Pons (tissue), 1 donor: ENCODE measurements around the gene RAPGEF3.

Experiments used
- DNase-seq: peaks from one replicate; pipeline ENCODE4 v3.0.0-alpha.2; 2016; ENCODE audit warnings: low spot score

RAPGEF3 gene, protein sequence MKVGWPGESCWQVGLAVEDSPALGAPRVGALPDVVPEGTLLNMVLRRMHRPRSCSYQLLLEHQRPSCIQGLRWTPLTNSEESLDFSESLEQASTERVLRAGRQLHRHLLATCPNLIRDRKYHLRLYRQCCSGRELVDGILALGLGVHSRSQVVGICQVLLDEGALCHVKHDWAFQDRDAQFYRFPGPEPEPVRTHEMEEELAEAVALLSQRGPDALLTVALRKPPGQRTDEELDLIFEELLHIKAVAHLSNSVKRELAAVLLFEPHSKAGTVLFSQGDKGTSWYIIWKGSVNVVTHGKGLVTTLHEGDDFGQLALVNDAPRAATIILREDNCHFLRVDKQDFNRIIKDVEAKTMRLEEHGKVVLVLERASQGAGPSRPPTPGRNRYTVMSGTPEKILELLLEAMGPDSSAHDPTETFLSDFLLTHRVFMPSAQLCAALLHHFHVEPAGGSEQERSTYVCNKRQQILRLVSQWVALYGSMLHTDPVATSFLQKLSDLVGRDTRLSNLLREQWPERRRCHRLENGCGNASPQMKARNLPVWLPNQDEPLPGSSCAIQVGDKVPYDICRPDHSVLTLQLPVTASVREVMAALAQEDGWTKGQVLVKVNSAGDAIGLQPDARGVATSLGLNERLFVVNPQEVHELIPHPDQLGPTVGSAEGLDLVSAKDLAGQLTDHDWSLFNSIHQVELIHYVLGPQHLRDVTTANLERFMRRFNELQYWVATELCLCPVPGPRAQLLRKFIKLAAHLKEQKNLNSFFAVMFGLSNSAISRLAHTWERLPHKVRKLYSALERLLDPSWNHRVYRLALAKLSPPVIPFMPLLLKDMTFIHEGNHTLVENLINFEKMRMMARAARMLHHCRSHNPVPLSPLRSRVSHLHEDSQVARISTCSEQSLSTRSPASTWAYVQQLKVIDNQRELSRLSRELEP

DNA sequence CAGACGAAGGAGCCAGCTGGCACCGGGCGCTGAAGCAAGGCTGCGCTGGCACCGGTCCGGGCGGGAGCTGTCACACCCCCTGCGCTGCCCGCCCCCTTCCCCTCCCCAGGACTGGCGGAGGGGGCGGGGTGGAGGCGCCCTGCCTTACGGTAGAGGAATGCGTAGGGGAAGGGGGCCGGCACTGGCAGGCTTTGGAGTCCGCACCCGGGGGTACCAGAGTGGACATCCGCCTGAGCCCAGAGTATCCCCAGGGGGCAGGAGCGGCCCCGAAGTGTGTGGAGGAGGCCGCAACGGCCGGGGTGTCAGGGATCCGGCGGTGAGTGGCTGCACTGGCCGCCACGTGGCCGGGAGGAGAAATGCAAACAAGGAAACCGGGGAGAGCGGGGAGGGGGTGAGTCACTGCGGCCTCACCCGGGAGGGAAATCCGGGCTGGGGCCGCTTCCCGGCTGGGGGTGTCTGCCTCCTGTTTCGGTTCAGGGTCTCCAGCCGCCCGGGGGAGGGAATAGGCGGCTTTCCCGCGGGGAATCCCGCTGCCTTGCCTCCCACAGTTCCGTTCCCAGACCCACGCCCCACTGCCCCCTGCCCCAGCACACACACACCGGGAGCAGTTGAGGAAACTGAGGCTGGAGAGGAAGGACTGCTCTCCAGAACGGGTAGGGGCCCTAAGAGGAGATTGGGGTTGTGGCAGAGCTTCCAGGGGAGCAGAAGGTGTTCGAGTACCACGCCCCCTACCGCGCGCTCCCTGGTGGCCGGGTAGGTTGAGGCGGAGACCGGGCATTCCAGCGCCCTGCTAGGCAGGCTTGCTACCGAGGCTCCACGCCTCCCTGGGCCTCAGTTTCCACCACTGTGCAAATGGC, at the start of gene RAPGEF3:
RAPGEF3 (minus strand) TSS at position 47 of the 857 bp plus-strand sequence. CDS start 324 bp downstream, outside the sequence.
- DNase-seq: peak; percentile 88

- no peak for DNase-seq
Measured at GRCh38 chr12:47808050-47808449, 49.4 kb upstream of the RAPGEF3 start.

DNA sequence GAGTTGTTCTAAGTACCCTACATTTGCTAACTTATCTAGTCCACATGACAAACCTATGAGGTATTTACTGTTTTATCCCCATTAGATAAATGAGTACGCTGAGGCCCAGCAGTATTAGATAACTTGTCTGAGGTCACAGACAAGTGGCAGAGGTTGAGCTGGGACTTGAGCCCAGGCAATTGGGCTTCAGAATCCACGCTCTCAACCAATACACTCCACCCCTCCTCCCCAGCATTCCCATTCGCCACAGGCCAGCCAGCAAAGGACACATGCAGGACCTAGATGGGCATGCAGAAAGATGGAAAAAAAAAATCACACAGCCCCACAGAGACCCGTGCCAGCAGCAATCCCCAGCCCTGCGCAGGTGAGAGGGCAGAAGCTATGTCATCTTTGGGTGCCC, 48.7 kb upstream of the RAPGEF3 start:
- no peak for DNase-seq

GRCh38 chr12:47805417-47805816, 46.7 kb upstream of the RAPGEF3 start:
- no peak for DNase-seq

GRCh38 chr12:47804171-47804570, 45.5 kb upstream of the RAPGEF3 start:
- DNase-seq: no peak

DNA sequence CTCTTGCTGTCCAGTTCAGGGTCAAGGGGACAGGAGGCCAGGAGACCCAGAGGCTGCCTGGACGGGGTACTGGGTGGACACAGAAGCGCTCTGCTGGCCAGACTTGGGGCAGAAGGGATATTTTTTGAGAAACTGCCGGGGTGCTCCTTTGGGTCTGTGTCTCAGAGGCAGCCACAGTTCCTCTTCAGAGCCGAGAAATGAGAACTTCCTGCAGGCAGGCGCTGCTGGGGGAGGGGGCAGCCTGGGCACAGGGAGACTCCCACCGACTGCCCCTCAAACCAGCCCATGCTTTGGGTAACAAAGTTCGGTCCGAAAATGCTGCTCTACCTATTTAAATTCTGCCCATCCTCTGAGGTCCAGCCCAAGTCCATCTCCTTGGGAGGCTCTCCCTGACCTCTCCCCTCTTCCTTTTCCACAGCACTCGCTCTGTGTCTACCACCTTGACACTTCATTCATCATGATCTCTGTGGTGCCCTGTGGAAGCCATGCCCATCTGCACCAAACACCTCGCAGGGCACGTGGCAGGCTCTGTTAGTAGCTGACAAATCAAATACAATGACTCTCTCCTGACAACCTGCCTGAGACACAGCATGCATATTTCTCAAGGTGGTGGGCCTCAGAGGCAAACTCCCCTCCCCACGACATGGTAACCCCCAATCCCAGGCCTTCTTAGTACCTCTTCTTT, 44.7 kb upstream of the RAPGEF3 start:
- DNase-seq: no peak

DNA sequence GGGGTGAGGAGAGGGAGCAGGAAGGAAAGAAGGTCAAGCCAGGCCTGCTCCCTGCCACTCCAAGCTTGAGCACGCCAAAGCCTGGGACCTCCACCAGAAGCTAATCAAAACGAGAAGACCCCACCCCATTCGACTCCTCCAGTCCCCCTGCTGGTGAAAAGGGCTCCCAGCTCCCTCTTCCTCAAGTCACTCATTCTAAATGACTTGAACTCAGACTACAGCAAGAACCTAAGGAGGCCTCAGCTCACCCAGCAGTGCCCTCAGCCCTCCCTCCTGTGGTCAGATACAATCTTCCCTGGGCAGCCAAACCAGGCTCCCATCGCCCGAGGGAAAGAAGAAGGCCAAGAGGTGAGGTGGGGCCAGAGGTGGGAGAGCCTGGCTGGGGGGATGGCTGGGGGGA, 43.6 kb upstream of the RAPGEF3 start:
- no peak for DNase-seq

GRCh38 chr12:47801904-47802246, 43.2 kb upstream of the RAPGEF3 start:
- DNase-seq: no peak

- no peak for DNase-seq
Measured at GRCh38 chr12:47801170-47801903, 42.7 kb upstream of the RAPGEF3 start.

DNA sequence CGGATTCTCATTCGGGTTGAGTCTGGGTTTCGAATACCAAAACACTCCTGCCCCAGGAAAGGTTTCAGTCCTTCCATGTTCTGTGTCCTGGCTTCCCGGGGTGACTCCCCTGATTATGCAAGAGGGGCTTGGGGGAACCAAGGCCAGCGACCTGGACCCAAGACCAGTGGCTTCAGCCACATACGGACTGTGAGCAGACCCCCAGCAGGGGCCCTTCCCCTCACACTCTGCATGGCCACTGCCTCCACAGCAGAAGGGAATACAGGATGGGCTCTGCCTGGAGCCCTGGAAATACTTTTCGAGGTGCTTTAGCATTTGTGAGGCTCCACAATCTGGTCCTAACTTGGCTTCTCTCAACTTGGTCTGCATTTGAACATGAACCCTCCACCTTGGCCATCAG, 41.9 kb upstream of the RAPGEF3 start:
- DNase-seq: no peak

DNA sequence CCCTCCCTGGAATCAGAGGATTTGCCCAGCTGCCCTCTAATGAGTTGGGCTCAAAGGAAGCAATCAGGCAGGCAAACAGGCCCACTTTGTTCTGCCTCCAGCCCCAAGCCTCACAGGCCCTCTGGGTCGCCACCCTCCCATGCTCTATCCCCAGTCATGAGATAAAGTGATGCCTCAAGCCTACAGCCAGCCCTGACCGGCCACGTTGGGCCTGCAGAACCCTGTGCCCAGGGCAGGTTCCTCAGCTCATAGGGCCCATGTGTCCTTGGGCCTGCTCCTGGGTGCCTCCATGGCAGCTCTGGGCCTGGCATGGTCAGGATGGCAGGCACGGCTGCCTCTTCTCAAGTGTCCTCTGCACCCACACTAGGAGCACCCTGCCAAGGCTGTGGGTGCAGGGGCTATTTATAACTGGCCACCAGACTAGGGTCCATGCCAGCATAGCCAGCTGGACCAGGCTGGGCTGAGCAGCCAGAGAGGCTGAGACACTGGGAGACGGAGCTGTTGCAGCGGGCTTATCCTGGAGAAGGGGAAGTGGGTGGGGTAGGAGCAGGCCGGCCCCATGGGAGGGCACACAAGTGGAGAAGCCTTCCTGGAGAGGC, 40.8 kb upstream of the RAPGEF3 start:
- DNase-seq: peak; percentile 87

- no peak for DNase-seq
Measured at GRCh38 chr12:47798382-47798948, 39.8 kb upstream of the RAPGEF3 start.

- no peak for DNase-seq
Measured at GRCh38 chr12:47797441-47797840, 38.8 kb upstream of the RAPGEF3 start.

- no peak for DNase-seq
Measured at GRCh38 chr12:47795814-47796411, 37.2 kb upstream of the RAPGEF3 start.

DNA sequence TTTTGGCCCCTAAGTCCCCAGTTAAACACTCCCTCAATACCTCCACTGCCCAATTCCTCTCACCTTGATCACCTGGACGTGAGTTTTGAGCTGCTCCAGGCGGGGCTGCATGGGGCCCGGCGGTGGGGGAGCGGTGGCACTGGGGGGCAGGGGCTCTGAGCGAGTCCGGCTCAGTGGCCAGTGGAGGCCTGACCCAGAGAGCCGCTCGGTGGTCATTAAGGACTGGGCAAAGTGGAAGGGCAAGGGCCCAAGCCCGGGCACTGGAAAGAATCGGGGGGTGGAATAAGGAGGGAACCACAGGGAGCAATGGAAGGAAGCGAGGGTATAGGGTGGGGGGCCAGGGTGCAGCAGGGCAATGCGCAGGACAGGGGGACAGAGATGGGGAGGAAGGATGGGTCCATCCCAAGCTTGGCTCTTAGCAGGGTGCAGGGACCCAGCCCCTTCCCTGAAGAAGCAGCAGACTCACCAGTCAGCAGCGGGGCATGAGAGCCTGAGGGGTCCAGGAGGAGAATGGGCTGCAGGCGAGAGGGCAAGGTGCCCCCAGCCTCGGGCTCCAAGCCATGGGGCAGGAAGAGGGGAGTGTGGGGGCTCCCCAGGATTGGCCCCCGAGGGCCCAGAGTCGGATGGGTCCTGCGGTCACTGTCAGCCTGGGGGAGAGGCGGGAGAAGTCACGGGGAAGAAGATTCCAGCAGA, 36.6 kb upstream of the RAPGEF3 start:
- no peak for DNase-seq

DNA sequence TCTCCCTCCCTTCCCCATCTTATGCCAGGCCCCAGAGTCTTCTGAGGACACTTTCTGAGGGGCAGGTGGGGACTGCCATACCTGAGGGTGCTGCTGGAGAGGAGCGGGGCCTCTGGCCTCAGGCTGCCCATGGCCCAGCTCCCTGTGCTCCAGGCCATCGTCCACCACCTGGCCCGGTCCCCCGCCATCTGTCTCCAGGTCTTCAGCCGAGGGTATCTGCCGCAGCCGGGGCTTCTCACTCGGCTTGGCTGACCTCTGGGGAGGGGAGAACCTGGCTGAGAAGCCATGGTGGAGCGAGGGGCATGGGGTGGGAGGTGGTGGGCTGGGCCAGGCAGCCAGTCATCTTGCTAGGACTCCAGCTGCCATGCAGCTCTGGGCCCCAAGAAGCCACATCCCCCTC, 36.0 kb upstream of the RAPGEF3 start:
- no peak for DNase-seq

- no peak for DNase-seq
Measured at GRCh38 chr12:47793015-47793681, 34.5 kb upstream of the RAPGEF3 start.

DNA sequence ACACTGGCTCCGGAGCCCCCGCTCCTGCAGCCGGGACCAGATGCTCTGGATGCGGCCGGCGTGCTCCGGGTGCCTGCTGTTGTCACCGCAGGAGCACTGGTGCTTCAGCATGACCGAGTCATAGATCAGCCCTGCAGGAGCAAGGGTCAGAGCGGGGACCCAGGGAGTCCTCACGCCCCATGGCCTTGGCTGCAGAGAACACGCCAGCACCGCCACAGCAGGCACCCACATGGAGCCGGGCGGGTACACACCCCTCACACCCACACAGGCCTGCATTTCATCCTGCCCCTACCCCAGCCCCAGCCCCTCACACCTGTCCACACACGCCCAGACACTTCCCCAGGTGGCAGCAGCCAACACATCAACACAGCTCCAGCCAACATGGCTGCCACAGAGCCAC, 33.2 kb upstream of the RAPGEF3 start:
- no peak for DNase-seq

DNA sequence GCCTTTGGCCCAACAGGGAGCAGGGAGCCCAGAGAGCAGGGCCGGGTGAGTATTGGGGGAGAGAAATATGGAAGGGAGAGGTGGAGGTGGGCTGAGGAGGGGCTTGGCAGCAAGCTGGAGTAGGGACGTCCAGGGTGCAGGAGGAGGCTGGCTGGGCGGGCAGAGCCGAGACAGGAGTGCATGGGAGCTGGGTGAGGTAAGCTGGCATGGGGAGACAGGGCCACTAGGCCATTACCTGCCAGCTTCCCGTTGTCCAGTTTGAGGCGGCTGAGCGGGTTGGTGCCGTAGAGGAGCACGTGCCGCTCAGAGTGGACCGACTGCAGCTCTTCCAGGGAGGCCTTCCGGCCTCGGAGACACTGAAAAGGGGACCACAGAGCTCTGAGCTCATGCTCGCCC, 32.7 kb upstream of the RAPGEF3 start:
- DNase-seq: no peak
